HCT116 (cell line): ENCODE data around the gene CFAP46. TPM values are rescaled to one million over a fixed set of nuclear protein-coding genes. Genes with fewer than 3 reads are reported as not detected.

Source experiments
- ATAC-seq: fragments of 200-7000 bp; cut with Tn5 transposase; 2 replicates; pipeline ENCODE4 v1.9.1; 2020; ENCODE audit warnings: mild to moderate bottlenecking, moderate library complexity
- BruUV-seq: library from RNA; stranded (reverse); fragments of 400-500 nt; replicated peaks from 2 replicates; lab custom pipeline; 2021; lab: Mats Ljungman, UMichigan
- CTCF ChIA-PET: fragments of 300-600 bp; sonication (Branson Sonifier 250); formaldehyde crosslinking; loops from one replicate; lab custom pipeline; 2021; ENCODE audit warnings: antibody characterized with exemption; lab: Charles Lee
- POLR2A ChIA-PET: fragments of 300-600, 350-600 bp; sonication (Branson Sonifier 250); formaldehyde crosslinking; loops from one replicate; lab custom pipeline; 2021; ENCODE audit warnings: antibody characterized with exemption; lab: Charles Lee
- RAD21 ChIA-PET, 2 experiments: fragments of 300-600 bp; sonication (Branson Sonifier 250); formaldehyde crosslinking; loops; one replicate each; lab custom pipeline; 2023; ENCODE audit warnings: low total read pairs in 2 of 2; ENCODE audit not compliant: uncharacterized antibody in 2 of 2, unreplicated experiment in 2 of 2, low non-redundant PET in 1 of 2; lab: Charles Lee
- DNase-seq: peaks from one replicate; pipeline ENCODE4 v3.0.0-alpha.2; 2010; ENCODE audit warnings: low read depth, low spot score
- H2AFZ ChIP-seq: fragments of 200-600 bp; shearing (Covaris generic), sonication (generic); 2 replicates; pipeline ENCODE4 v1.6.1; 2017; ENCODE audit warnings: low read depth, mixed run types, mixed read lengths, antibody characterized with exemption, low read length; ENCODE audit not compliant: poor library complexity, severe bottlenecking
- H3K27ac ChIP-seq: 2 replicates; pipeline ENCODE4 v1.5.1; 2012; ENCODE audit warnings: low read depth, low read length
- H3K27me3 ChIP-seq: fragments of 200-600 bp; sonication (generic); 2 replicates; pipeline ENCODE4 v1.6.1; 2016; ENCODE audit warnings: mixed run types, low read length, mixed read lengths; ENCODE audit not compliant: insufficient read depth
- H3K36me3 ChIP-seq, 2 experiments: fragments of 200-500 bp in 1 of 2; fragments of 200-600 bp in 1 of 2; sonication (Bioruptor generic) in 1 of 2; sonication (generic) in 1 of 2; 2 replicates each; pipeline versions ENCODE4 v1.5.1 to v1.6.1; 2014 to 2016; ENCODE audit warnings: low read length in 2 of 2, inconsistent platforms in 1 of 2, mixed read lengths in 1 of 2, mixed run types in 1 of 2; ENCODE audit not compliant: insufficient read depth in 2 of 2, control insufficient read depth in 1 of 2
- H3K4me1 ChIP-seq, 2 experiments: fragments of 200-600 bp in 1 of 2; sonication (generic) in 1 of 2; 2 replicates each; pipeline versions ENCODE4 v1.5.1 to v1.6.1; 2012 to 2017; ENCODE audit warnings: low read length in 2 of 2, inconsistent platforms in 1 of 2, mild to moderate bottlenecking in 1 of 2, mixed read lengths in 1 of 2, mixed run types in 1 of 2, moderate library complexity in 1 of 2; ENCODE audit not compliant: insufficient read depth in 2 of 2, control insufficient read depth in 1 of 2
- H3K4me2 ChIP-seq: fragments of 200-600 bp; sonication (generic); 2 replicates; pipeline ENCODE4 v1.6.1; 2017; ENCODE audit warnings: mixed run types, low read length, mixed read lengths
- H3K4me3 ChIP-seq, 2 experiments: fragments of 200-600 bp in 1 of 2; sonication (generic) in 1 of 2; replicated peaks in 1 of 2; 2 replicates each; pipeline ENCODE4 v1.5.1; 2011 to 2016; ENCODE audit warnings: low read length in 2 of 2, control low read depth in 1 of 2, low read depth in 1 of 2, mild to moderate bottlenecking in 1 of 2, mixed read lengths in 1 of 2, mixed run types in 1 of 2
- H3K79me2 ChIP-seq: fragments of 200-600 bp; sonication (generic); 2 replicates; pipeline ENCODE4 v1.6.1; 2017; ENCODE audit warnings: mild to moderate bottlenecking, mixed run types, low read length, moderate library complexity, mixed read lengths; ENCODE audit not compliant: insufficient read depth
- H3K9ac ChIP-seq: fragments of 200-600 bp; sonication (generic); 2 replicates; pipeline ENCODE4 v1.6.1; 2016; ENCODE audit warnings: low read length, mixed read lengths
- H3K9me2 ChIP-seq: fragments of 200-600 bp; sonication (generic), shearing (Covaris generic); 2 replicates; pipeline ENCODE4 v1.6.1; 2017; ENCODE audit warnings: mixed run types, mild to moderate bottlenecking, moderate library complexity; ENCODE audit not compliant: insufficient read depth
- H3K9me3 ChIP-seq, 2 experiments: fragments of 200-500 bp in 1 of 2; fragments of 200-600 bp in 1 of 2; sonication (Bioruptor generic) in 1 of 2; sonication (generic) in 1 of 2; 2 replicates each; pipeline ENCODE4 v1.6.1; 2014 to 2017; ENCODE audit warnings: low read length in 2 of 2, mixed read lengths in 2 of 2, inconsistent platforms in 1 of 2, low read depth in 1 of 2, mild to moderate bottlenecking in 1 of 2, mixed run types in 1 of 2, moderate library complexity in 1 of 2; ENCODE audit not compliant: control insufficient read depth in 1 of 2, insufficient read depth in 1 of 2
- H4K20me1 ChIP-seq: fragments of 200-600 bp; sonication (generic), shearing (Covaris generic); 2 replicates; pipeline ENCODE4 v1.6.1; 2017; ENCODE audit warnings: mixed run types, mild to moderate bottlenecking, moderate library complexity; ENCODE audit not compliant: insufficient read depth
- CEBPB ChIP-seq: IDR thresholded peaks from 2 replicates; pipeline ENCODE4 v1.6.1; 2012; ENCODE audit warnings: low read depth
- CTCF ChIP-seq, 3 experiments: fragments of 200-600 bp in 1 of 3; sonication (generic) in 1 of 3; IDR thresholded peaks in 2 of 3; conservative IDR thresholded peaks in 1 of 3; 2 replicates each; pipeline ENCODE4 v1.5.1; 2012 to 2017; ENCODE audit warnings: low read depth in 2 of 3, low read length in 2 of 3, antibody characterized with exemption in 1 of 3, borderline replicate concordance in 1 of 3, control low read depth in 1 of 3, mild to moderate bottlenecking in 1 of 3, mixed read lengths in 1 of 3, mixed run types in 1 of 3, moderate library complexity in 1 of 3; ENCODE audit not compliant: insufficient read depth in 1 of 3
- EZH2 ChIP-seq: fragments of 200-600 bp; sonication (generic); IDR thresholded peaks from 2 replicates; pipeline ENCODE4 v1.6.1; 2017; ENCODE audit warnings: antibody characterized with exemption, mixed run types
- REST ChIP-seq: IDR thresholded peaks from 2 replicates; pipeline ENCODE4 v1.6.1; 2012; ENCODE audit warnings: low read depth
- SIN3A ChIP-seq: IDR thresholded peaks from 2 replicates; pipeline ENCODE4 v1.6.1; 2012; ENCODE audit warnings: low read depth
- SRF ChIP-seq: IDR thresholded peaks from 2 replicates; pipeline ENCODE4 v1.6.1; 2012; ENCODE audit warnings: low read depth
- TCF7L2 ChIP-seq: IDR thresholded peaks from 2 replicates; pipeline ENCODE4 v1.7.0; 2011; ENCODE audit warnings: borderline replicate concordance, inconsistent platforms; ENCODE audit not compliant: insufficient read depth, insufficient read length; ENCODE audit errors: extremely low read depth
- intact Hi-C: fragments of 100-400 bp; cut with micrococcal nuclease; formaldehyde crosslinking; loops from 2 replicates; pipeline ENCODE4 v1.10.0; 2022
- total RNA-seq: library from RNA; stranded (reverse); gene quantifications from one replicate; pipeline ENCODE4 v1.2.1, GENCODE V29; 2021; ENCODE audit not compliant: unreplicated experiment

The CFAP46 gene
- total RNA-seq, 1 experiment from 2014 or later, result 1.4 TPM

- POLR2A ChIA-PET, result no interaction called here
Measured at GRCh38 chr10:132859084-132859855, 83.1 kb downstream of the CFAP46 start.

More at GRCh38 chr10:132859084-132859855, 83.1 kb downstream of the CFAP46 start:
- ChIA-PET CTCF (no interaction called here), RAD21 (no interaction called here)
- no peak overlapping the region for H2AFZ ChIP-seq
- H3K9me3 ChIP-seq, result no peaks in the 10 kb centered on the region
- no peaks in the 10 kb centered on the region for H4K20me1 ChIP-seq
- H3K36me3 ChIP-seq, result no peaks in the 10 kb centered on the region
- no peak overlapping the region for H3K4me2 ChIP-seq
- intact Hi-C loops, result no loop called here
- BruUV-seq, result no TSS peak
- TF ChIP-seq TCF7L2, result no peak
- TF ChIP-seq EZH2, result no peak
- no peak for TF ChIP-seq SRF
- TF ChIP-seq CEBPB, result no peak
- no peak for TF ChIP-seq SIN3A
- TF ChIP-seq REST, result no peak
- no peak for TF ChIP-seq CTCF (IDR thresholded peaks at IDR 0.05 in 2 of 3, conservative IDR thresholded peaks at IDR 0.05 in 1 of 3; ENCODE audit: borderline replicate concordance in 1 of 3, insufficient read depth in 1 of 3, low read depth in 2 of 3, low read length in 2 of 3)
- H3K9me2 ChIP-seq, result no peaks in the 10 kb centered on the region
- H3K9ac ChIP-seq, result no peak overlapping the region
- H3K4me3 ChIP-seq, result no peak overlapping the region
- DNase-seq, result no peak
- ATAC-seq, result no peak
- no peak overlapping the region for H3K27ac ChIP-seq
- H3K4me1 ChIP-seq, result no peaks in the 10 kb centered on the region
- H3K79me2 ChIP-seq, result no peaks in the 10 kb centered on the region
- H3K27me3 ChIP-seq, result no peaks in the 10 kb centered on the region
